Ammon's horn (tissue), 1 donor: ENCODE results near the gene OAS2.

Source experiments
- DNase-seq: peaks from one replicate; pipeline ENCODE4 v3.0.0-alpha.2; 2016; ENCODE audit warnings: low spot score

Gene OAS2

GRCh38 chr12:113021500-113021899, 43.2 kb downstream of the OAS2 start:
- DNase-seq, result no peak

- no peak for DNase-seq
These were observed 44.4 kb downstream of the OAS2 start for GRCh38 chr12:113022563-113023297.

- DNase-seq, result no peak
These were observed 49.4 kb downstream of the OAS2 start for GRCh38 chr12:113027726-113028125.

- peak; percentile 73 for DNase-seq
These were observed 52.7 kb downstream of the OAS2 start for GRCh38 chr12:113030875-113031525.

- DNase-seq, result no peak
These were observed 61.7 kb downstream of the OAS2 start for GRCh38 chr12:113039911-113040445.

GRCh38 chr12:113040722-113041171, 62.4 kb downstream of the OAS2 start:
- DNase-seq, result no peak

GRCh38 chr12:113041560-113041959, 63.2 kb downstream of the OAS2 start:
- DNase-seq, result no peak

GRCh38 chr12:113043240-113043639, 64.9 kb downstream of the OAS2 start:
- DNase-seq, result no peak

GRCh38 chr12:113044516-113044915, 66.2 kb downstream of the OAS2 start:
- DNase-seq, result no peak

GRCh38 chr12:113048716-113049127, 70.4 kb downstream of the OAS2 start:
- DNase-seq, result peak; percentile 74

GRCh38 chr12:113049976-113050742, 71.8 kb downstream of the OAS2 start:
- no peak for DNase-seq

- DNase-seq, result no peak
These were observed 72.5 kb downstream of the OAS2 start for GRCh38 chr12:113050795-113051194.

GRCh38 chr12:113051759-113052158, 73.4 kb downstream of the OAS2 start:
- DNase-seq, result no peak

- DNase-seq, result no peak
These were observed 74.0 kb downstream of the OAS2 start for GRCh38 chr12:113052326-113052725.

GRCh38 chr12:113054948-113055486, 76.7 kb downstream of the OAS2 start:
- no peak for DNase-seq

- DNase-seq, result no peak
These were observed 77.5 kb downstream of the OAS2 start for GRCh38 chr12:113055594-113056380.

GRCh38 chr12:113056381-113056630, 78.0 kb downstream of the OAS2 start:
- no peak for DNase-seq

GRCh38 chr12:113056631-113057488, 78.5 kb downstream of the OAS2 start, which contains the start of gene DTX1:
Gene DTX1, plus strand, starts transcription at chr12:113056730. Its CDS starts 1,463 bp downstream, at chr12:113058193.
- peak; percentile 47 for DNase-seq

GRCh38 chr12:113057565-113058485, 79.5 kb downstream of the OAS2 start:
- DNase-seq, result no peak

GRCh38 chr12:113058553-113058952, 80.2 kb downstream of the OAS2 start:
- no peak for DNase-seq
